GM12865 (cell line): ENCODE results near the gene MYO1D.

Experiments used
- DNase-seq: peaks from one replicate; pipeline ENCODE4 v3.0.0; 2010; ENCODE audit warnings: low read depth
- H3K4me3 ChIP-seq: 2 replicates; pipeline ENCODE4 v1.5.1; 2011; ENCODE audit warnings: mild to moderate bottlenecking, low read depth, low read length, control low read depth
- TF ChIP-seq, protein P1 (sequence below): IDR thresholded peaks from 2 replicates; pipeline ENCODE4 v1.5.1; 2011; ENCODE audit warnings: low read length, control low read depth, low read depth, inconsistent platforms; ENCODE audit not compliant: insufficient read depth; ENCODE audit errors: missing control alignments

Gene MYO1D

DNA sequence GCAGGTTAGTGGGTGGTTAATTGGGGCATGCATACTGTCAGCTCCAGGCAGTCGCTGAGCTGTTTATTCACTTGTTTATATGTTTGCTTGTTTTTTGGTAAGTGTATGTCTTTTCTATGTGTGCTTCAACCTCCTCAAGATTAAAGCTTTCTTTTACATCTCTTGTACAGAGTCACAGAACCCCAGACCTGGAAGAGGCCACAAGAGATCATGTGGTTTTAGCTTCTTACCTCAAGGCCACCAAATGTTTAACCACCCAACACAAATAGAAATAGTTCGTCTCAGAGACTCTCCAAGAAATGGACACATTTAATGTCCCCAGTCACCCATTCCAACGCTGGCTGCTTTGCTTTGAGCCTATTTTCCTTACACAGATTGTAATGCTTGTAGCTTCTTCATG, 39.2 kb upstream of the MYO1D start:
- no peak for DNase-seq
- no peak overlapping the region for H3K4me3 ChIP-seq
- TF ChIP-seq, protein P1, sequence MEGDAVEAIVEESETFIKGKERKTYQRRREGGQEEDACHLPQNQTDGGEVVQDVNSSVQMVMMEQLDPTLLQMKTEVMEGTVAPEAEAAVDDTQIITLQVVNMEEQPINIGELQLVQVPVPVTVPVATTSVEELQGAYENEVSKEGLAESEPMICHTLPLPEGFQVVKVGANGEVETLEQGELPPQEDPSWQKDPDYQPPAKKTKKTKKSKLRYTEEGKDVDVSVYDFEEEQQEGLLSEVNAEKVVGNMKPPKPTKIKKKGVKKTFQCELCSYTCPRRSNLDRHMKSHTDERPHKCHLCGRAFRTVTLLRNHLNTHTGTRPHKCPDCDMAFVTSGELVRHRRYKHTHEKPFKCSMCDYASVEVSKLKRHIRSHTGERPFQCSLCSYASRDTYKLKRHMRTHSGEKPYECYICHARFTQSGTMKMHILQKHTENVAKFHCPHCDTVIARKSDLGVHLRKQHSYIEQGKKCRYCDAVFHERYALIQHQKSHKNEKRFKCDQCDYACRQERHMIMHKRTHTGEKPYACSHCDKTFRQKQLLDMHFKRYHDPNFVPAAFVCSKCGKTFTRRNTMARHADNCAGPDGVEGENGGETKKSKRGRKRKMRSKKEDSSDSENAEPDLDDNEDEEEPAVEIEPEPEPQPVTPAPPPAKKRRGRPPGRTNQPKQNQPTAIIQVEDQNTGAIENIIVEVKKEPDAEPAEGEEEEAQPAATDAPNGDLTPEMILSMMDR, result no peak

DNA sequence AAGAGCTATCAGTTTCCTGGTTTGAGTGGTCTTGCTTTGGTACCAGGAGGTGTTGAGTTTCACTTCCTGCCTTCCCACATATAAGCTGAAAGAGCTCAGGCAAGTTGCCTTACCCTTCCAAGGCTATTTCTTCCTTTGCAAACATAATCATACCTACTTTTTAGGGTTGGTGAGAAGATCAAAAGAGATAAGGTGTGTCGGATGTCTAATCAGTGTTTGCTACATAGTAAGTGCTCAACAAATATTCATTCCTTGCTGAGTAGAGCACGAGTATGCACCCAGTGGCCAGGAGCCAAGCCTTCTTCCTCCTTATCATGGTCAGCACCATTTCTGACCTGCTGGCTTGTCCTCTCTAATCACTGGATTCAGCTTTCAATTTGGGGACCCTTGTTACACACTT, 38.3 kb upstream of the MYO1D start:
- TF ChIP-seq, protein P1, result no peak
- no peak overlapping the region for H3K4me3 ChIP-seq
- DNase-seq, result no peak

DNA sequence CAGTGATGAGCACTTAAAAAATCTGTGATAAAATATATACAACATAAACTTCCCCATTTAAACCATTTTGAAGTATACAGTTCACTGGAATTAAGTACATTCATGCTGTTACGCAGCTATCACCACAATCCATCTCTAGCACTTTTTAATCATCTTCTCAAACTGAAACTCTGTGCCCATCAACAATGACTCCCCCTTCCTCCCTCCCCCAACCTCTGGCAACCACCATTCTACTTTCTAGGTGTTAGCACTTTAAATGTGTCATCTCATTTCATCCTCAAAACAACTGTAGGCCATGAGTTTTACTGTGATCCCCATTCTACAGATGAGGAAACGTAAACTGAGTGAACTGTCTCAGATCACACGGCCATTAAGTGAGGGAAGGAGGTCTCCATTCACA, 37.3 kb upstream of the MYO1D start:
- H3K4me3 ChIP-seq, result no peak overlapping the region
- TF ChIP-seq, protein P1, result no peak
- DNase-seq, result no peak

DNA sequence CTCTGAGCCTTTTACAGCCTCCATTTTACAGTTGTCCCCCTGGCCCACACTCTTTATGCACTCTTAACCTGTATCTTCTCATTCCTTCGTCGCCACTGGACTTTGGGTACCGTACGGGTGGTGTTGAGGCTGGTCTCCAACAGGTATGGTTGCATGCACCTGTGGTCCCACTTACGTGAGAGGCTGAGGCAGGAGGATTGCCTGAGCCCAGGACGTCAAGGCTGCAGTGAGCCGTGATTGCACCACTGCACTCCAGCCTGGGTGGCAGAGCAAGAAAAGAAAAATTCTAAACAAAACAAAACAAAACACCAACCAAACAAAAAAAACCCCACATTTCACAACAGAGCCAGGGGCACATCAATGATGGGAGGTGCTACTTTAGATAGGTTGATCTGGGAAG, 36.7 kb upstream of the MYO1D start:
- TF ChIP-seq, protein P1, result no peak
- H3K4me3 ChIP-seq, result no peak overlapping the region
- DNase-seq, result no peak

DNA sequence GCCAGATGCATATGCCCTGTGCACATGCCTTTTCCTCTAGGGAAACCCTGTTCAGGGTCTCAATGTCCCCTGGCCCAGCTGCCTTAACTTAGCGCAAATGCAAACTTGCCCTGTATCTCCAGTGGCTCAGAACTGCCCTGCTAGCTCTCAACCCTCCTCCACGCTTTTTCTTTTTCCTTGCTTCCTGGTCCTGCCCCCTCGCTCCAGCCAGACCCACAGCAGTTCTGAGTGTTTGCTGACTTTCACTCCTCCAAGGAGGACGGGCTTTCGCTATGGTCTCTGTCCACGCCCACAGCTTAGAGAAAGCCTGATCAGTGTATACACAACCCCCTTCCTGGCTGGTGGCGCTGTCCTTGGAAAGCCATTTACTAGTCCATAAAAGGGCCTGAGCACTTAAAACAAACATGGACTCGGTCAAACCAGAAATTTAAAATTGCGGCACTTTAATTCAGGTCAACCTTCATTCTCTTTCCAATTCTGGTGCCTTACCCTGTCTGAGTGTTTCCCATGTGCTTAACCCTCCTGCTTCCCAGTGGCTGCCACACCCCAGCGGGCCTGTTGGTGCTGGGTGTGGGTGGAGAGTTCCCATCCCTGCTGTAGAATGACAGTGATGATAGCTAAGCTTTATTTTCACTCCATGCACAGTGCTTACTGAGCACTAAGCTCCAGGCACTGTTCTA, 35.4 kb upstream of the MYO1D start:
- H3K4me3 ChIP-seq, result no peak overlapping the region
- TF ChIP-seq, protein P1, result no peak
- DNase-seq, result no peak

DNA sequence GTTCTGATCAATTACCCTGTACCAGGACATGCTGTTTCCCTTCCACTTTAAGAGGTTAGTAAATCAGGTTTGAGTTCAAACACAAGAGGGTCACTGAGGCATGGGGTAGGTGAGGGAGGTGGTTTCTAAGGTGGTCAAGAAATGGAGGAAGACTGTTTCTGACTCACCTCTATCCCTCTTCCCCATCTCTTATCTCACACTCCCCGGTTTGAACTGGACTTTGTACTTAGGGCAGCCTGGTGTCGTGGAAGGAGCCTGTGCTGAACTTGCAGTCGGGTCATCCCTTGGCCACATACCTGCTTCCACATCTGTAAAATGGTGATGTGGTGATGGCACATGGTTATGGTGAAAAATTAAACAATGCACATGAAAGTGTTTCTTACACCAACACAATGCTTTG, 33.8 kb upstream of the MYO1D start:
- TF ChIP-seq, protein P1, result no peak
- no peak overlapping the region for H3K4me3 ChIP-seq
- DNase-seq, result no peak

DNA sequence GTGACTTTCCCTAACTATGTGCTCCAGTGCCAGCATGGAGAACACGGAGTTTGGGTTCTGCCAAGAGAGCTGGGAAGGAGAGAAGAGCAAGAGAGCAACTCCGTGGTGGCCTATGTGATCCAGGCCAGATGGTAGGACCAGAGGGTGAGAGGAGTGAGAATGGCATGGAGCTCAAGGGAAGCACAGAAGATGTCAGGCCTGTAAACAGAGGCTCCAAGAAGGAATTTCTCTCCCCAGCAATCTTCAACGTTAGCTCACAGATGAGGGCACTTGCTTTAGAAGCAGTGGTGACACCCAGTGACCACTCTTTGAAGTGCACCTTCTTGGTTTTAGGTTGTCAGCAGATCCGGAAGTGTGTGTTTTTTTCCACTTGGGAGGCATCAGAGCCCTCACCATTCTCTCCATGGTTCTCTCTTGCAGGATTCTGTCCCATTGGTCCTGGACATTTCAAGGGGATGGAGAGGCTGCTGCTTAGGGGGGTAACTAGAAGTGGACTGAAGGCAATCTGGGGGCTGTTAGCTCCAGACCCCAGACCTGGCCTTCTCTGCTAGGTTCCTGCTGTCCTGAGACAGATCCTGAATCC, 33.0 kb upstream of the MYO1D start:
- TF ChIP-seq, protein P1, result peak; percentile 81
- no peak overlapping the region for H3K4me3 ChIP-seq
- peak; percentile 86 for DNase-seq
